Adipocyte (in vitro differentiated cells): ENCODE data around the gene PARG.
A peak's percentile ranks its signal among the peaks of the same experiment; 100 is the strongest.
"Not testable (repeated sequence)": the region's sequence is repeated elsewhere in the genome, so short reads cannot be mapped to it uniquely, and the experiment has no call there.

Experiments
- DNase-seq: peaks from one replicate; pipeline ENCODE4 v3.0.0-alpha.2; 2015; ENCODE audit warnings: low read depth
- H3K27me3 ChIP-seq: replicated peaks from 2 replicates; pipeline ENCODE4 v1.7.0; 2013; ENCODE audit warnings: mild to moderate bottlenecking, low read length, moderate library complexity; ENCODE audit not compliant: control insufficient read depth, insufficient read depth
- H3K36me3 ChIP-seq: 2 replicates; pipeline ENCODE4 v1.7.0; 2013; ENCODE audit warnings: low read length, mild to moderate bottlenecking, moderate library complexity; ENCODE audit not compliant: control insufficient read depth, insufficient read depth, severe bottlenecking
- H3K4me1 ChIP-seq: 2 replicates; pipeline ENCODE4 v1.7.0; 2013; ENCODE audit warnings: mild to moderate bottlenecking, low read length, moderate library complexity; ENCODE audit not compliant: control insufficient read depth, insufficient read depth
- H3K4me3 ChIP-seq: 2 replicates; pipeline ENCODE4 v1.7.0; 2013; ENCODE audit warnings: mild to moderate bottlenecking, low read length, moderate library complexity
- H3K9ac ChIP-seq: 2 replicates; pipeline ENCODE4 v1.7.0; 2013; ENCODE audit warnings: mild to moderate bottlenecking, low read length, moderate library complexity
- H3K9me3 ChIP-seq: 2 replicates; pipeline ENCODE4 v1.7.0; 2013; ENCODE audit warnings: mild to moderate bottlenecking, low read length, moderate library complexity; ENCODE audit not compliant: control insufficient read depth

Gene PARG

GRCh38 chr10:49941447-49942338, at the start of gene PARG, which contains the start of gene TIMM23B:
TSS of gene PARG (minus strand) at chr10:49942027. CDS start at chr10:49941725, 302 bp downstream.
TSS of gene TIMM23B (plus strand) at chr10:49942053. CDS start at chr10:49942195, 142 bp downstream.
- peak; percentile 93 for DNase-seq
- peak within 1 kb of the TSS; percentile 96 for H3K4me3 ChIP-seq

GRCh38 chr10:49988376-49988775, 46.5 kb upstream of the PARG start, which contains the start of gene AGAP6:
TSS of gene AGAP6 (plus strand) at chr10:49988406. CDS start at chr10:49988716, 310 bp downstream.
- not testable (repeated sequence) for H3K9me3 ChIP-seq, H3K4me1 ChIP-seq, H3K36me3 ChIP-seq, H3K27me3 ChIP-seq, H3K9ac ChIP-seq, H3K4me3 ChIP-seq, DNase-seq

More at GRCh38 chr10:49941447-49942338, at the start of gene PARG, which contains the start of gene TIMM23B:
- H3K27me3 ChIP-seq, H3K36me3 ChIP-seq, H3K9me3 ChIP-seq, H3K4me1 ChIP-seq: not testable (repeated sequence)
- peak within 1 kb of the TSS; percentile 92 for H3K9ac ChIP-seq

GRCh38 chr10:49987207-49987606, 45.4 kb upstream of the PARG start:
- not testable (repeated sequence) for H3K9me3 ChIP-seq, DNase-seq, H3K27me3 ChIP-seq, H3K9ac ChIP-seq, H3K4me1 ChIP-seq, H3K4me3 ChIP-seq, H3K36me3 ChIP-seq

- H3K9ac ChIP-seq, H3K4me1 ChIP-seq, H3K36me3 ChIP-seq, H3K4me3 ChIP-seq, H3K27me3 ChIP-seq, DNase-seq, H3K9me3 ChIP-seq: not testable (repeated sequence)
Observed at GRCh38 chr10:49977756-49978155, 35.9 kb upstream of the PARG start.

GRCh38 chr10:49972094-49972493, 30.3 kb upstream of the PARG start:
- H3K4me1 ChIP-seq: not testable (repeated sequence)

GRCh38 chr10:49971466-49971865, 29.6 kb upstream of the PARG start:
- H3K4me1 ChIP-seq, DNase-seq, H3K36me3 ChIP-seq, H3K27me3 ChIP-seq, H3K9me3 ChIP-seq, H3K9ac ChIP-seq, H3K4me3 ChIP-seq: not testable (repeated sequence)

More at GRCh38 chr10:49972094-49972493, 30.3 kb upstream of the PARG start:
- H3K4me3 ChIP-seq, H3K36me3 ChIP-seq, H3K9me3 ChIP-seq, H3K27me3 ChIP-seq, DNase-seq, H3K9ac ChIP-seq: not testable (repeated sequence)

GRCh38 chr10:49970331-49970857, 28.6 kb upstream of the PARG start:
- H3K36me3 ChIP-seq, H3K4me3 ChIP-seq, H3K27me3 ChIP-seq, DNase-seq, H3K9ac ChIP-seq, H3K9me3 ChIP-seq, H3K4me1 ChIP-seq: not testable (repeated sequence)

- not testable (repeated sequence) for H3K4me1 ChIP-seq, H3K27me3 ChIP-seq, H3K9ac ChIP-seq, H3K4me3 ChIP-seq, H3K9me3 ChIP-seq
- DNase-seq: peak; percentile 36
- H3K36me3 ChIP-seq: peaks cover 22% of the 10 kb centered on the region
Observed at GRCh38 chr10:49953122-49953521, 11.3 kb upstream of the PARG start.

- H3K27me3 ChIP-seq, H3K9me3 ChIP-seq, H3K4me1 ChIP-seq, H3K4me3 ChIP-seq, DNase-seq, H3K9ac ChIP-seq: not testable (repeated sequence)
- H3K36me3 ChIP-seq: peaks cover 19% of the 10 kb centered on the region
Observed at GRCh38 chr10:49952006-49952405, 10.2 kb upstream of the PARG start.

- H3K4me1 ChIP-seq, DNase-seq, H3K4me3 ChIP-seq, H3K9me3 ChIP-seq, H3K9ac ChIP-seq, H3K36me3 ChIP-seq, H3K27me3 ChIP-seq: not testable (repeated sequence)
Observed at GRCh38 chr10:49948737-49949136, 6.9 kb upstream of the PARG start.

GRCh38 chr10:49948142-49948541, 6.3 kb upstream of the PARG start:
- not testable (repeated sequence) for H3K4me3 ChIP-seq, DNase-seq, H3K4me1 ChIP-seq, H3K9ac ChIP-seq, H3K36me3 ChIP-seq, H3K27me3 ChIP-seq, H3K9me3 ChIP-seq
